Measurements from ENCODE around the gene MYL3. TPM values are rescaled to one million over a fixed set of nuclear protein-coding genes. Genes with fewer than 3 reads are reported as not detected.
"Not testable (repeated sequence)": the region's sequence is repeated elsewhere in the genome, so short reads cannot be mapped to it uniquely, and the experiment has no call there.

Gene MYL3
- total RNA-seq = not detected in 2 replicates

GRCh38 chr3:46863261-46863782, at the start of gene MYL3:
Gene MYL3 (minus strand): TSS chr3:46863444. CDS start chr3:46863390, 54 bp downstream.
- FAIRE-seq = no peak
- TF ChIP-seq CTCF (IDR thresholded peaks at IDR 0.05; ENCODE audit: insufficient read depth, low read length, severe bottlenecking) = no peak
- no peak within 1 kb of the TSS for H3K4me3 ChIP-seq (ENCODE audit: low read depth, low read length)
- H3K36me3 ChIP-seq (ENCODE audit: control insufficient read depth, insufficient read depth, low read length) = no peaks in the 10 kb centered on the region
- DNase-seq (ENCODE audit: low read depth) = no peak
- H3K27me3 ChIP-seq (ENCODE audit: control insufficient read depth, insufficient read depth, low read length) = no peaks in the 10 kb centered on the region

GRCh38 chr3:46912986-46913385, 49.7 kb upstream of the MYL3 start:
- Histone ChIP-seq H3K36me3 (ENCODE audit: control insufficient read depth, insufficient read depth, low read length) (no peaks in the 10 kb centered on the region), H3K27me3 (ENCODE audit: control insufficient read depth, insufficient read depth, low read length) (no peaks in the 10 kb centered on the region), H3K4me3 (ENCODE audit: low read depth, low read length) (no peak overlapping the region)
- DNase-seq (ENCODE audit: low read depth) (no peak), FAIRE-seq (no peak)
- TF ChIP-seq CTCF (IDR thresholded peaks at IDR 0.05; ENCODE audit: insufficient read depth, low read length, severe bottlenecking) = no peak

- H3K36me3 ChIP-seq (ENCODE audit: control insufficient read depth, insufficient read depth, low read length); DNase-seq (ENCODE audit: low read depth); H3K4me3 ChIP-seq (ENCODE audit: low read depth, low read length); FAIRE-seq; H3K27me3 ChIP-seq (ENCODE audit: control insufficient read depth, insufficient read depth, low read length): not testable (repeated sequence)
These were observed 47.7 kb upstream of the MYL3 start for GRCh38 chr3:46910914-46911313.

- no peak for FAIRE-seq
- DNase-seq (ENCODE audit: low read depth) = no peak
- Histone ChIP-seq H3K27me3 (ENCODE audit: control insufficient read depth, insufficient read depth, low read length) (no peaks in the 10 kb centered on the region), H3K4me3 (ENCODE audit: low read depth, low read length) (no peak overlapping the region), H3K36me3 (ENCODE audit: control insufficient read depth, insufficient read depth, low read length) (no peaks in the 10 kb centered on the region)
- no peak for TF ChIP-seq CTCF (IDR thresholded peaks at IDR 0.05; ENCODE audit: insufficient read depth, low read length, severe bottlenecking)
These were observed 47.0 kb upstream of the MYL3 start for GRCh38 chr3:46910166-46910760.

- DNase-seq (ENCODE audit: low read depth) (peak; percentile 63), FAIRE-seq (no peak)
These were observed 46.4 kb upstream of the MYL3 start for GRCh38 chr3:46909535-46910161.

More at GRCh38 chr3:46909535-46910161, 46.4 kb upstream of the MYL3 start:
- H3K27me3 ChIP-seq (ENCODE audit: control insufficient read depth, insufficient read depth, low read length) = no peaks in the 10 kb centered on the region
- TF ChIP-seq CTCF (IDR thresholded peaks at IDR 0.05; ENCODE audit: insufficient read depth, low read length, severe bottlenecking) = peak; percentile 86
- H3K36me3 ChIP-seq (ENCODE audit: control insufficient read depth, insufficient read depth, low read length) = no peaks in the 10 kb centered on the region
- H3K4me3 ChIP-seq (ENCODE audit: low read depth, low read length) = no peak overlapping the region

Data from bronchial epithelial cell (primary cell).